OCI-LY7 (cell line): ENCODE data around the gene ELP1. TPM values are rescaled to one million over a fixed set of nuclear protein-coding genes. Genes with fewer than 3 reads are reported as not detected.
"Not testable (repeated sequence)": the region's sequence is repeated elsewhere in the genome, so short reads cannot be mapped to it uniquely, and the experiment has no call there.

Experiments used
- BruUV-seq: library from RNA; stranded (reverse); fragments of 400-500 nt; replicated peaks from 2 replicates; lab custom pipeline; 2021; lab: Mats Ljungman, UMichigan
- CTCF ChIA-PET: fragments of 300-600 bp; sonication (Branson Sonifier 250); formaldehyde crosslinking; loops from one replicate; lab custom pipeline; 2022; ENCODE audit warnings: antibody characterized with exemption; ENCODE audit not compliant: unreplicated experiment; lab: Charles Lee
- POLR2A ChIA-PET: fragments of 300-600 bp; sonication (Branson Sonifier 250); formaldehyde crosslinking; loops from one replicate; lab custom pipeline; 2022; ENCODE audit warnings: antibody characterized with exemption; lab: Charles Lee
- DNase-seq: peaks from one replicate; pipeline ENCODE4 v3.0.0-alpha.2; 2015; ENCODE audit warnings: low spot score
- H2AFZ ChIP-seq: fragments of 200-600 bp; sonication (generic), shearing (Covaris generic); 2 replicates; pipeline ENCODE4 v1.6.1; 2014; ENCODE audit warnings: mild to moderate bottlenecking, antibody characterized with exemption, low read length, moderate library complexity
- H3K27ac ChIP-seq: fragments of 200-600 bp; sonication (generic); 2 replicates; pipeline ENCODE4 v1.5.1; 2014; ENCODE audit warnings: mixed run types, low read depth, mild to moderate bottlenecking, moderate library complexity, low read length, inconsistent platforms; ENCODE audit not compliant: poor library complexity, severe bottlenecking
- H3K36me3 ChIP-seq: fragments of 200-600 bp; sonication (generic); 2 replicates; pipeline ENCODE4 v1.6.1; 2014; ENCODE audit warnings: mild to moderate bottlenecking, antibody characterized with exemption, low read length, moderate library complexity, mixed read lengths; ENCODE audit not compliant: insufficient read depth
- H3K4me1 ChIP-seq: fragments of 200-600 bp; sonication (generic); 2 replicates; pipeline ENCODE4 v1.5.1; 2014; ENCODE audit warnings: mild to moderate bottlenecking, low read length; ENCODE audit not compliant: insufficient read depth, poor library complexity, severe bottlenecking
- H3K4me2 ChIP-seq: fragments of 200-600 bp; sonication (generic); 2 replicates; pipeline ENCODE4 v1.6.1; 2014; ENCODE audit warnings: mild to moderate bottlenecking, low read length
- H3K4me3 ChIP-seq: fragments of 200-600 bp; sonication (generic); 2 replicates; pipeline ENCODE4 v1.5.1; 2014; ENCODE audit warnings: mild to moderate bottlenecking, low read depth, low read length; ENCODE audit not compliant: poor library complexity, severe bottlenecking
- H3K79me2 ChIP-seq: fragments of 200-600 bp; sonication (generic); 2 replicates; pipeline ENCODE4 v1.6.1; 2016; ENCODE audit warnings: low read depth, mild to moderate bottlenecking, low read length, moderate library complexity, mixed read lengths; ENCODE audit not compliant: insufficient read depth
- H3K9me2 ChIP-seq: fragments of 200-600 bp; sonication (generic); 2 replicates; pipeline ENCODE4 v1.6.1; 2016; ENCODE audit warnings: mild to moderate bottlenecking, low read length, mixed read lengths; ENCODE audit not compliant: insufficient read depth
- H3K9me3 ChIP-seq: fragments of 200-600 bp; sonication (generic); 2 replicates; pipeline ENCODE4 v1.6.1; 2014; ENCODE audit warnings: mild to moderate bottlenecking, mixed run types, low read length, mixed read lengths
- H4K20me1 ChIP-seq: fragments of 200-600 bp; sonication (generic); 2 replicates; pipeline ENCODE4 v1.6.1; 2014; ENCODE audit warnings: mild to moderate bottlenecking, antibody characterized with exemption, low read length, moderate library complexity, mixed read lengths; ENCODE audit not compliant: insufficient read depth
- CTCF ChIP-seq: fragments of 200-600 bp; sonication (generic); conservative IDR thresholded peaks from 2 replicates; pipeline ENCODE4 v1.5.1; 2014; ENCODE audit warnings: mild to moderate bottlenecking, antibody characterized with exemption, low read length, moderate library complexity, mixed read lengths
- EZH2phosphoT487 ChIP-seq: fragments of 200-600 bp; sonication (generic); IDR thresholded peaks from 2 replicates; pipeline ENCODE4 v1.6.1; 2018; ENCODE audit warnings: low read depth, borderline replicate concordance, mild to moderate bottlenecking, mixed run types, antibody characterized with exemption, low read length, moderate library complexity, mixed read lengths
- intact Hi-C: fragments of 100-400 bp; cut with micrococcal nuclease; formaldehyde crosslinking; loops from one replicate; pipeline ENCODE4 v1.10.0; 2022; ENCODE audit not compliant: unreplicated experiment
- total RNA-seq, 2 experiments: library from RNA; depleted of rRNA in 1 of 2; stranded (reverse); fragments of >200 nt in 1 of 2; shearing (Covaris generic) in 1 of 2; gene quantifications; 2 replicates each; pipeline ENCODE4 v1.2.3, GENCODE V29; 2014 to 2022

Gene ELP1
- total RNA-seq, 2 experiments from 2014 or later: 33.3 to 42.0 TPM

- H2AFZ ChIP-seq: no peak overlapping the region
- H3K27ac ChIP-seq: no peak overlapping the region
- TF ChIP-seq EZH2phosphoT487 (no peak), CTCF (no peak)
- no TSS peak for BruUV-seq
- no peak overlapping the region for H3K4me3 ChIP-seq
- no peaks in the 10 kb centered on the region; the same call in 1 of the 2 replicates for H4K20me1 ChIP-seq
- H3K9me2 ChIP-seq: no peaks in the 10 kb centered on the region
- no peaks in the 10 kb centered on the region for H3K4me1 ChIP-seq
- no peaks in the 10 kb centered on the region for H3K9me3 ChIP-seq
- peaks cover 86% of the 10 kb centered on the region for H3K36me3 ChIP-seq
- POLR2A ChIA-PET: no interaction called here
- H3K4me2 ChIP-seq: no peak overlapping the region
- intact Hi-C loops: no loop called here
- CTCF ChIA-PET: no interaction called here
- H3K79me2 ChIP-seq: no peaks in the 10 kb centered on the region
- DNase-seq: no peak
Observed at GRCh38 chr9:108921200-108921599, 12.7 kb downstream of the ELP1 start.

DNA sequence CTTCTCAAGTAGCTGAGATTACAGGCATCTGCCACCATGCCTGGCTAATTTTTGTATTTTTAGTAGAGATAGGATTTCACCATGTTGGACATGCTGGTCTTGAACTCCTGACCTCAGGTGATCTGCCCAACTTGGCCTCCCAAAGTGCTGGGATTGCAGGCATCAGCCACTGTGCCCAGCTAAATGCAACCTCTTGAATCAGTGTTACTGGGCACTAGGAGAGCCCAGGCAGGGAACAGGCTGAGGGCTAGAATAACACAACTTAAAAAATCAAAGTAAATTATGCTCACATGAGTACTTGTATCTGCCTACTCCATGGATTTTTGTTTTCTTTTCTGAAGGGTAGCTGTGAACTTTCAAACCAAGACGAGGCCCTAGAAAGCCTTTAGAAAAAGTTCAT is 13.5 kb downstream of the ELP1 start:
- BruUV-seq: not testable (repeated sequence)

DNA sequence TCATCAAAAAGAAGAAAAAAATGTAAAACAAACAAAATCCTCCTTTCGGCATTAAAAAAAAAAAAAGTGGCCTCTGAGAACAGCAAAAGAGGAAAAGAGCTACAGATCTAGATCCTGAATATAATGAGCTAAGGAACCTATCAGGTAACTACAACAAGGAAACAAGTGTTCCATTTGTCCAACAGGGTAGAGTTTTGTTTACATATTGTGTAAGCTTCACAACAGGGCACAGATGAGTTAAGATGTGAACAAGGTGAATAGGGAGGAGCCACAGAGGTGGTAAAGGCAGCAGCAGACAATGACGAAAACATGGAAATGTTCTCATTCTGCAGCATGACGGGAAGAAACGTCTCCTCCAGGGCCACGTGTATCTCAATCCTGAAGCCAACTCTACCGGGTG is 14.4 kb downstream of the ELP1 start:
- POLR2A ChIA-PET: interaction anchor here (0.6 kb wide), 1 partner anchor 10 kb away, joined by 4 read pairs; no protein-coding TSS in a partner anchor
- H2AFZ ChIP-seq: no peak overlapping the region

More for the DNA sequence above, 13.5 kb downstream of the ELP1 start:
- CTCF ChIA-PET, POLR2A ChIA-PET, H3K4me2 ChIP-seq, intact Hi-C loops, DNase-seq, H3K79me2 ChIP-seq, H2AFZ ChIP-seq, H3K4me3 ChIP-seq, H4K20me1 ChIP-seq, H3K4me1 ChIP-seq, H3K9me3 ChIP-seq, H3K9me2 ChIP-seq, H3K27ac ChIP-seq: not testable (repeated sequence)
- H3K36me3 ChIP-seq: peaks cover 86% of the 10 kb centered on the region

More for the DNA sequence above, 14.4 kb downstream of the ELP1 start:
- Histone ChIP-seq H3K9me2 (no peaks in the 10 kb centered on the region), H3K36me3 (peaks cover 86% of the 10 kb centered on the region), H3K4me3 (no peak overlapping the region), H3K4me2 (no peak overlapping the region), H3K4me1 (no peaks in the 10 kb centered on the region), H3K27ac (no peak overlapping the region), H4K20me1 (no peaks in the 10 kb centered on the region), H3K9me3 (no peaks in the 10 kb centered on the region), H3K79me2 (no peaks in the 10 kb centered on the region)
- no peak for TF ChIP-seq CTCF
- intact Hi-C loops: no loop called here
- BruUV-seq: no TSS peak
- CTCF ChIA-PET: no interaction called here
- DNase-seq: no peak
